HCT116 (cell line): ENCODE data around the gene PBX1. TPM values are rescaled to one million over a fixed set of nuclear protein-coding genes. Genes with fewer than 3 reads are reported as not detected.

Experiments used
- ATAC-seq: fragments of 200-7000 bp; cut with Tn5 transposase; 2 replicates; pipeline ENCODE4 v1.9.1; 2020; ENCODE audit warnings: mild to moderate bottlenecking, moderate library complexity
- BruUV-seq: library from RNA; stranded (reverse); fragments of 400-500 nt; replicated peaks from 2 replicates; lab custom pipeline; 2021; lab: Mats Ljungman, UMichigan
- CTCF ChIA-PET: fragments of 300-600 bp; sonication (Branson Sonifier 250); formaldehyde crosslinking; loops from one replicate; lab custom pipeline; 2021; ENCODE audit warnings: antibody characterized with exemption; lab: Charles Lee
- POLR2A ChIA-PET: fragments of 300-600, 350-600 bp; sonication (Branson Sonifier 250); formaldehyde crosslinking; loops from one replicate; lab custom pipeline; 2021; ENCODE audit warnings: antibody characterized with exemption; lab: Charles Lee
- RAD21 ChIA-PET, 2 experiments: fragments of 300-600 bp; sonication (Branson Sonifier 250); formaldehyde crosslinking; loops; one replicate each; lab custom pipeline; 2023; ENCODE audit warnings: low total read pairs in 2 of 2; ENCODE audit not compliant: uncharacterized antibody in 2 of 2, unreplicated experiment in 2 of 2, low non-redundant PET in 1 of 2; lab: Charles Lee
- DNase-seq: peaks from one replicate; pipeline ENCODE4 v3.0.0-alpha.2; 2010; ENCODE audit warnings: low read depth, low spot score
- H2AFZ ChIP-seq: fragments of 200-600 bp; shearing (Covaris generic), sonication (generic); 2 replicates; pipeline ENCODE4 v1.6.1; 2017; ENCODE audit warnings: low read depth, mixed run types, mixed read lengths, antibody characterized with exemption, low read length; ENCODE audit not compliant: poor library complexity, severe bottlenecking
- H3K27ac ChIP-seq: 2 replicates; pipeline ENCODE4 v1.5.1; 2012; ENCODE audit warnings: low read depth, low read length
- H3K27me3 ChIP-seq: fragments of 200-600 bp; sonication (generic); 2 replicates; pipeline ENCODE4 v1.6.1; 2016; ENCODE audit warnings: mixed run types, low read length, mixed read lengths; ENCODE audit not compliant: insufficient read depth
- H3K36me3 ChIP-seq, 2 experiments: fragments of 200-500 bp in 1 of 2; fragments of 200-600 bp in 1 of 2; sonication (Bioruptor generic) in 1 of 2; sonication (generic) in 1 of 2; 2 replicates each; pipeline versions ENCODE4 v1.5.1 to v1.6.1; 2014 to 2016; ENCODE audit warnings: low read length in 2 of 2, inconsistent platforms in 1 of 2, mixed read lengths in 1 of 2, mixed run types in 1 of 2; ENCODE audit not compliant: insufficient read depth in 2 of 2, control insufficient read depth in 1 of 2
- H3K4me1 ChIP-seq, 2 experiments: fragments of 200-600 bp in 1 of 2; sonication (generic) in 1 of 2; 2 replicates each; pipeline versions ENCODE4 v1.5.1 to v1.6.1; 2012 to 2017; ENCODE audit warnings: low read length in 2 of 2, inconsistent platforms in 1 of 2, mild to moderate bottlenecking in 1 of 2, mixed read lengths in 1 of 2, mixed run types in 1 of 2, moderate library complexity in 1 of 2; ENCODE audit not compliant: insufficient read depth in 2 of 2, control insufficient read depth in 1 of 2
- H3K4me2 ChIP-seq: fragments of 200-600 bp; sonication (generic); 2 replicates; pipeline ENCODE4 v1.6.1; 2017; ENCODE audit warnings: mixed run types, low read length, mixed read lengths
- H3K4me3 ChIP-seq, 2 experiments: fragments of 200-600 bp in 1 of 2; sonication (generic) in 1 of 2; replicated peaks in 1 of 2; 2 replicates each; pipeline ENCODE4 v1.5.1; 2011 to 2016; ENCODE audit warnings: low read length in 2 of 2, control low read depth in 1 of 2, low read depth in 1 of 2, mild to moderate bottlenecking in 1 of 2, mixed read lengths in 1 of 2, mixed run types in 1 of 2
- H3K79me2 ChIP-seq: fragments of 200-600 bp; sonication (generic); 2 replicates; pipeline ENCODE4 v1.6.1; 2017; ENCODE audit warnings: mild to moderate bottlenecking, mixed run types, low read length, moderate library complexity, mixed read lengths; ENCODE audit not compliant: insufficient read depth
- H3K9ac ChIP-seq: fragments of 200-600 bp; sonication (generic); 2 replicates; pipeline ENCODE4 v1.6.1; 2016; ENCODE audit warnings: low read length, mixed read lengths
- H3K9me2 ChIP-seq: fragments of 200-600 bp; sonication (generic), shearing (Covaris generic); 2 replicates; pipeline ENCODE4 v1.6.1; 2017; ENCODE audit warnings: mixed run types, mild to moderate bottlenecking, moderate library complexity; ENCODE audit not compliant: insufficient read depth
- H3K9me3 ChIP-seq, 2 experiments: fragments of 200-500 bp in 1 of 2; fragments of 200-600 bp in 1 of 2; sonication (Bioruptor generic) in 1 of 2; sonication (generic) in 1 of 2; 2 replicates each; pipeline ENCODE4 v1.6.1; 2014 to 2017; ENCODE audit warnings: low read length in 2 of 2, mixed read lengths in 2 of 2, inconsistent platforms in 1 of 2, low read depth in 1 of 2, mild to moderate bottlenecking in 1 of 2, mixed run types in 1 of 2, moderate library complexity in 1 of 2; ENCODE audit not compliant: control insufficient read depth in 1 of 2, insufficient read depth in 1 of 2
- H4K20me1 ChIP-seq: fragments of 200-600 bp; sonication (generic), shearing (Covaris generic); 2 replicates; pipeline ENCODE4 v1.6.1; 2017; ENCODE audit warnings: mixed run types, mild to moderate bottlenecking, moderate library complexity; ENCODE audit not compliant: insufficient read depth
- CTCF ChIP-seq, 3 experiments: fragments of 200-600 bp in 1 of 3; sonication (generic) in 1 of 3; IDR thresholded peaks in 2 of 3; conservative IDR thresholded peaks in 1 of 3; 2 replicates each; pipeline ENCODE4 v1.5.1; 2012 to 2017; ENCODE audit warnings: low read depth in 2 of 3, low read length in 2 of 3, antibody characterized with exemption in 1 of 3, borderline replicate concordance in 1 of 3, control low read depth in 1 of 3, mild to moderate bottlenecking in 1 of 3, mixed read lengths in 1 of 3, mixed run types in 1 of 3, moderate library complexity in 1 of 3; ENCODE audit not compliant: insufficient read depth in 1 of 3
- EGR1 ChIP-seq: IDR thresholded peaks from 2 replicates; pipeline ENCODE4 v1.6.1; 2012; ENCODE audit warnings: low read depth
- ELF1 ChIP-seq: IDR thresholded peaks from 2 replicates; pipeline ENCODE4 v1.6.1; 2012; ENCODE audit warnings: low read depth, borderline replicate concordance
- FOSL1 ChIP-seq: IDR thresholded peaks from 2 replicates; pipeline ENCODE4 v1.6.1; 2012; ENCODE audit warnings: low read depth
- MAX ChIP-seq: IDR thresholded peaks from 2 replicates; pipeline ENCODE4 v1.6.1; 2012
- POLR2AphosphoS5 ChIP-seq: IDR thresholded peaks from 2 replicates; pipeline ENCODE4 v1.6.1; 2011; ENCODE audit warnings: mild to moderate bottlenecking, low read depth, low read length, moderate library complexity
- YY1 ChIP-seq: IDR thresholded peaks from 2 replicates; pipeline ENCODE4 v1.6.1; 2011; ENCODE audit warnings: low read length, low read depth, moderate library complexity, mild to moderate bottlenecking; ENCODE audit not compliant: insufficient replicate concordance; ENCODE audit errors: extremely low read depth
- ZBTB33 ChIP-seq: IDR thresholded peaks from 2 replicates; pipeline ENCODE4 v1.6.1; 2011; ENCODE audit warnings: mild to moderate bottlenecking, low read length, moderate library complexity; ENCODE audit not compliant: insufficient replicate concordance; ENCODE audit errors: extremely low read depth
- ZNF274 ChIP-seq: fragments of 200-500 bp; sonication (Bioruptor generic); IDR thresholded peaks from 2 replicates; pipeline ENCODE4 v1.6.1; 2014; ENCODE audit warnings: mild to moderate bottlenecking, low read depth, low read length, inconsistent platforms
- intact Hi-C: fragments of 100-400 bp; cut with micrococcal nuclease; formaldehyde crosslinking; loops from 2 replicates; pipeline ENCODE4 v1.10.0; 2022
- total RNA-seq: library from RNA; stranded (reverse); gene quantifications from one replicate; pipeline ENCODE4 v1.2.1, GENCODE V29; 2021; ENCODE audit not compliant: unreplicated experiment

PBX1 gene
- total RNA-seq, 1 experiment from 2014 or later, result 29.6 TPM

- no peak overlapping the region for H3K4me2 ChIP-seq
- DNase-seq, result no peak
- intact Hi-C loops, result no loop called here
- TF ChIP-seq YY1 (no peak), CTCF (IDR thresholded peaks at IDR 0.05 in 2 of 3, conservative IDR thresholded peaks at IDR 0.05 in 1 of 3; ENCODE audit: borderline replicate concordance in 1 of 3, insufficient read depth in 1 of 3, low read depth in 2 of 3, low read length in 2 of 3) (no peak), POLR2AphosphoS5 (no peak), ELF1 (no peak), MAX (no peak), EGR1 (no peak), ZBTB33 (no peak), ZNF274 (no peak), FOSL1 (no peak)
- TF ChIP-seq, all 23 proteins: peak for 0
- ChIA-PET CTCF (interaction anchor here (0.7 to 1.0 kb wide), 4 partner anchors 8 to 163 kb away, joined by 3 to 7 read pairs (median 3); no protein-coding TSS in a partner anchor), RAD21 (no interaction called here), POLR2A (no interaction called here)
- H3K27me3 ChIP-seq, result no peaks in the 10 kb centered on the region
- no peak overlapping the region for H2AFZ ChIP-seq
- H3K4me3 ChIP-seq, result no peak overlapping the region
- H3K9ac ChIP-seq, result no peak overlapping the region
- no peaks in the 10 kb centered on the region for H3K9me2 ChIP-seq
- H3K36me3 ChIP-seq, result no peaks in the 10 kb centered on the region
- ATAC-seq, result no peak
- no peak overlapping the region for H3K27ac ChIP-seq
- peaks cover 3 to 8% of the 10 kb centered on the region in 2 experiments; a peak in 2 of 4 replicates for H3K4me1 ChIP-seq
- BruUV-seq, result no TSS peak
- no peaks in the 10 kb centered on the region for H4K20me1 ChIP-seq
- no peaks in the 10 kb centered on the region for H3K9me3 ChIP-seq
- no peaks in the 10 kb centered on the region for H3K79me2 ChIP-seq
Measured at GRCh38 chr1:164624400-164624799, 65.4 kb downstream of the PBX1 start.
